ENCODE results near the gene RFLNA. TPM values are rescaled to one million over a fixed set of nuclear protein-coding genes. Genes with fewer than 3 reads are reported as not detected.

RFLNA gene
- total RNA-seq, 1 donor from 2014 or later, result 0.50 TPM

- no peaks in the 10 kb centered on the region for H3K4me1 ChIP-seq
- intact Hi-C loops (cut with DNase I), result no loop called here
- no peak overlapping the region for H3K27ac ChIP-seq
- H3K27me3 ChIP-seq (ENCODE audit: low read depth), result no peaks in the 10 kb centered on the region
- ATAC-seq, result no peak
- no peak for TF ChIP-seq CTCF (IDR thresholded peaks at IDR 0.05)
- H3K4me3 ChIP-seq, result no peak overlapping the region
- DNase-seq, result no peak
- H3K9me3 ChIP-seq, result peaks cover 16% of the 10 kb centered on the region
- peaks cover 53% of the 10 kb centered on the region for H3K36me3 ChIP-seq
These were observed 29.1 kb downstream of the RFLNA start for GRCh38 chr12:124323771-124324530.

- ATAC-seq, result no peak
- H3K4me3 ChIP-seq, result no peak overlapping the region
- TF ChIP-seq CTCF (IDR thresholded peaks at IDR 0.05), result no peak
- H3K9me3 ChIP-seq, result peaks cover 16% of the 10 kb centered on the region
- H3K27me3 ChIP-seq (ENCODE audit: low read depth), result no peaks in the 10 kb centered on the region
- intact Hi-C loops (cut with DNase I), result no loop called here
- peaks cover 64% of the 10 kb centered on the region for H3K36me3 ChIP-seq
- H3K4me1 ChIP-seq, result no peaks in the 10 kb centered on the region
- DNase-seq, result no peak
- no peak overlapping the region for H3K27ac ChIP-seq
These were observed 30.2 kb downstream of the RFLNA start for GRCh38 chr12:124324803-124325705.

- no peaks in the 10 kb centered on the region for H3K27me3 ChIP-seq (ENCODE audit: low read depth)
- intact Hi-C loops (cut with DNase I), result no loop called here
- no peak overlapping the region for H3K27ac ChIP-seq
- H3K36me3 ChIP-seq, result peaks cover 74% of the 10 kb centered on the region
- H3K9me3 ChIP-seq, result peaks cover 16% of the 10 kb centered on the region
- ATAC-seq (no peak), DNase-seq (no peak)
- H3K4me3 ChIP-seq, result no peak overlapping the region
- no peaks in the 10 kb centered on the region for H3K4me1 ChIP-seq
- no peak for TF ChIP-seq CTCF (IDR thresholded peaks at IDR 0.05)
These were observed 31.2 kb downstream of the RFLNA start for GRCh38 chr12:124326104-124326503.

GRCh38 chr12:124326871-124327270 lies 32.0 kb downstream of the RFLNA start:
- Histone ChIP-seq H3K9me3 (peaks cover 16% of the 10 kb centered on the region), H3K27me3 (ENCODE audit: low read depth) (no peaks in the 10 kb centered on the region), H3K4me1 (no peaks in the 10 kb centered on the region), H3K36me3 (peaks cover 81% of the 10 kb centered on the region), H3K4me3 (no peak overlapping the region), H3K27ac (no peak overlapping the region)
- ATAC-seq (no peak), DNase-seq (no peak)
- TF ChIP-seq CTCF (IDR thresholded peaks at IDR 0.05), result no peak
- intact Hi-C loops (cut with DNase I), result no loop called here

GRCh38 chr12:124327362-124328043 lies 32.6 kb downstream of the RFLNA start:
- Histone ChIP-seq H3K9me3 (peaks cover 16% of the 10 kb centered on the region), H3K4me1 (no peaks in the 10 kb centered on the region), H3K4me3 (no peak overlapping the region), H3K36me3 (peaks cover 88% of the 10 kb centered on the region), H3K27me3 (ENCODE audit: low read depth) (no peaks in the 10 kb centered on the region), H3K27ac (no peak overlapping the region)
- ATAC-seq (no peak), DNase-seq (no peak)
- intact Hi-C loops (cut with DNase I), result no loop called here
- TF ChIP-seq CTCF (IDR thresholded peaks at IDR 0.05), result no peak

Data from lower lobe of right lung (tissue), 2 donors.